HEK293 (cell line): ENCODE results near the gene PTX4.

Source experiments
- CTCF ChIA-PET: fragments of 350-600 bp; formaldehyde crosslinking; extraction: SDS; loops from one replicate; lab custom pipeline; 2021; ENCODE audit warnings: antibody characterized with exemption; lab: Yijun Ruan, JAX
- POLR2A ChIA-PET: fragments of 300-600 bp; formaldehyde crosslinking; extraction: SDS; loops from one replicate; lab custom pipeline; 2020; ENCODE audit warnings: antibody characterized with exemption, inconsistent platforms; lab: Yijun Ruan, JAX
- H3K27ac ChIP-seq: fragments of 200-500 bp; sonication (Bioruptor generic); 2 replicates; pipeline ENCODE4 v1.5.1; 2014; ENCODE audit warnings: low read depth, low read length, control low read depth, inconsistent platforms; ENCODE audit errors: extremely low read depth
- H3K36me3 ChIP-seq, 2 experiments: fragments of 200-500 bp in 1 of 2; sonication (Bioruptor generic) in 1 of 2; 1 replicate in 1 of 2; 2 replicates in 1 of 2; pipeline ENCODE4 v1.5.1; 2014 to 2017; ENCODE audit warnings: inconsistent platforms in 2 of 2, low read length in 2 of 2; ENCODE audit not compliant: control insufficient read depth in 2 of 2, insufficient read depth in 1 of 2
- H3K4me1 ChIP-seq: fragments of 200-500 bp; sonication (Bioruptor generic); 2 replicates; pipeline ENCODE4 v1.5.1; 2014; ENCODE audit warnings: mild to moderate bottlenecking, low read length, inconsistent platforms; ENCODE audit not compliant: control insufficient read depth, insufficient read depth
- H3K4me3 ChIP-seq: 2 replicates; pipeline ENCODE4 v1.5.1; 2011; ENCODE audit warnings: low read depth, mild to moderate bottlenecking, control low read depth, low read length, moderate library complexity
- H3K9me3 ChIP-seq: fragments of 200-500 bp; sonication (Bioruptor generic); 2 replicates; pipeline ENCODE4 v1.5.1; 2014; ENCODE audit warnings: low read depth, low read length, inconsistent platforms; ENCODE audit not compliant: control insufficient read depth, insufficient read depth
- BCL11B ChIP-seq: fragments of 450-650 bp; formaldehyde crosslinking; IDR thresholded peaks from 2 replicates; pipeline ENCODE4 v1.5.1; 2016; ENCODE audit warnings: low read depth, missing biosample characterization, missing genetic modification characterization
- HOXA7 ChIP-seq: sonication (generic); formaldehyde crosslinking; IDR thresholded peaks from 2 replicates; pipeline ENCODE4 v1.8.1; 2022; ENCODE audit warnings: missing genetic modification reagents, borderline replicate concordance
- MEIS1 ChIP-seq: sonication (generic); formaldehyde crosslinking; IDR thresholded peaks from 2 replicates; pipeline ENCODE4 v1.8.1; 2022; ENCODE audit warnings: missing genetic modification reagents, mild to moderate bottlenecking, borderline replicate concordance
- MYNN ChIP-seq: fragments of 450-650 bp; formaldehyde crosslinking; IDR thresholded peaks from 2 replicates; pipeline ENCODE4 v1.5.1; 2016; ENCODE audit warnings: missing biosample characterization, missing genetic modification characterization, borderline replicate concordance
- PRDM6 ChIP-seq: fragments of 450-650 bp; formaldehyde crosslinking; IDR thresholded peaks from 2 replicates; pipeline ENCODE4 v1.5.1; 2017; ENCODE audit warnings: missing biosample characterization, missing genetic modification characterization
- SETDB1 ChIP-seq: IDR thresholded peaks from one replicate; pipeline ENCODE4 v1.6.1; 2017; ENCODE audit warnings: mild to moderate bottlenecking, low read length, moderate library complexity, mixed read lengths; ENCODE audit not compliant: insufficient read length
- ZBTB21 ChIP-seq: fragments of 450-650 bp; formaldehyde crosslinking; IDR thresholded peaks from 2 replicates; pipeline ENCODE4 v1.5.1; 2017; ENCODE audit warnings: missing biosample characterization, missing genetic modification characterization
- ZBTB8A ChIP-seq: fragments of 450-650 bp; formaldehyde crosslinking; IDR thresholded peaks from 2 replicates; pipeline ENCODE4 v1.5.1; 2016; ENCODE audit warnings: missing biosample characterization, missing genetic modification characterization
- ZFHX2 ChIP-seq: fragments of 450-650 bp; formaldehyde crosslinking; conservative IDR thresholded peaks from 2 replicates; pipeline ENCODE4 v1.5.1; 2016; ENCODE audit warnings: missing biosample characterization, missing genetic modification characterization
- ZFP3 ChIP-seq: fragments of 450-650 bp; formaldehyde crosslinking; IDR thresholded peaks from 2 replicates; pipeline ENCODE4 v1.5.1; 2016; ENCODE audit warnings: low read depth, missing biosample characterization, missing genetic modification characterization
- ZNF132 ChIP-seq: fragments of 450-650 bp; formaldehyde crosslinking; IDR thresholded peaks from 2 replicates; pipeline ENCODE4 v1.5.1; 2017; ENCODE audit warnings: missing biosample characterization, missing genetic modification characterization, borderline replicate concordance
- ZNF138 ChIP-seq: fragments of 450-650 bp; formaldehyde crosslinking; IDR thresholded peaks from 2 replicates; pipeline ENCODE4 v1.5.1; 2016; ENCODE audit warnings: missing biosample characterization, missing genetic modification characterization, borderline replicate concordance
- ZNF223 ChIP-seq: fragments of 450-650 bp; formaldehyde crosslinking; IDR thresholded peaks from 2 replicates; pipeline ENCODE4 v1.5.1; 2016; ENCODE audit warnings: missing biosample characterization, missing genetic modification characterization
- ZNF239 ChIP-seq: fragments of 450-650 bp; formaldehyde crosslinking; IDR thresholded peaks from 2 replicates; pipeline ENCODE4 v1.5.1; 2016; ENCODE audit warnings: missing biosample characterization, missing genetic modification characterization
- ZNF302 ChIP-seq: fragments of 450-650 bp; formaldehyde crosslinking; IDR thresholded peaks from 2 replicates; pipeline ENCODE4 v1.5.1; 2016; ENCODE audit warnings: missing biosample characterization, missing genetic modification characterization, low read depth
- ZNF433 ChIP-seq: fragments of 450-650 bp; formaldehyde crosslinking; IDR thresholded peaks from 2 replicates; pipeline ENCODE4 v1.5.1; 2016; ENCODE audit warnings: missing biosample characterization, missing genetic modification characterization, low read depth
- ZNF501 ChIP-seq: fragments of 450-650 bp; formaldehyde crosslinking; IDR thresholded peaks from 2 replicates; pipeline ENCODE4 v1.5.1; 2016; ENCODE audit warnings: missing biosample characterization, missing genetic modification characterization
- ZNF571 ChIP-seq: fragments of 450-650 bp; formaldehyde crosslinking; IDR thresholded peaks from 2 replicates; pipeline ENCODE4 v1.5.0; 2017; ENCODE audit warnings: missing biosample characterization, missing genetic modification characterization
- ZNF600 ChIP-seq: fragments of 450-650 bp; formaldehyde crosslinking; IDR thresholded peaks from 2 replicates; pipeline ENCODE4 v1.5.1; 2016; ENCODE audit warnings: missing biosample characterization, missing genetic modification characterization
- ZNF670 ChIP-seq: fragments of 450-650 bp; formaldehyde crosslinking; IDR thresholded peaks from 2 replicates; pipeline ENCODE4 v1.5.1; 2016; ENCODE audit warnings: missing biosample characterization, missing genetic modification characterization, low read depth
- ZNF677 ChIP-seq: fragments of 450-650 bp; IDR thresholded peaks from 2 replicates; pipeline ENCODE4 v1.5.0; 2018; ENCODE audit warnings: missing biosample characterization, mild to moderate bottlenecking, missing genetic modification characterization, moderate library complexity
- ZNF704 ChIP-seq: fragments of 450-650 bp; formaldehyde crosslinking; IDR thresholded peaks from 2 replicates; pipeline ENCODE4 v1.5.1; 2016; ENCODE audit warnings: missing biosample characterization, missing genetic modification characterization
- ZNF747 ChIP-seq: fragments of 450-650 bp; formaldehyde crosslinking; IDR thresholded peaks from 2 replicates; pipeline ENCODE4 v1.5.1; 2016; ENCODE audit warnings: missing biosample characterization, missing genetic modification characterization
- ZNF837 ChIP-seq: fragments of 450-650 bp; formaldehyde crosslinking; IDR thresholded peaks from 2 replicates; pipeline ENCODE4 v1.5.1; 2016; ENCODE audit warnings: missing biosample characterization, missing genetic modification characterization
- TF ChIP-seq, protein P1 (sequence below): fragments of 450-650 bp; formaldehyde crosslinking; IDR thresholded peaks from 2 replicates; pipeline ENCODE4 v1.5.1; 2016; ENCODE audit warnings: missing biosample characterization, missing genetic modification characterization, borderline replicate concordance
- TF ChIP-seq, protein P2 (sequence below): fragments of 450-650 bp; formaldehyde crosslinking; conservative IDR thresholded peaks from 2 replicates; pipeline ENCODE4 v1.5.1; 2016; ENCODE audit warnings: low read depth, missing biosample characterization, missing genetic modification characterization

Gene PTX4

GRCh38 chr16:1486551-1487390, 2.0 kb downstream of the PTX4 start:
- Histone ChIP-seq H3K36me3 (no peaks in the 10 kb centered on the region), H3K27ac (no peak overlapping the region), H3K4me1 (no peaks in the 10 kb centered on the region), H3K9me3 (no peaks in the 10 kb centered on the region), H3K4me3 (no peak overlapping the region)
- POLR2A ChIA-PET: interaction anchor here (1.1 kb wide), 1 partner anchor 9 kb away, joined by 3 read pairs; no protein-coding TSS in a partner anchor
- CTCF ChIA-PET: no interaction called here
- no peak for TF ChIP-seq ZNF302 (tag by site-specific recombination)
- no peak for TF ChIP-seq ZNF670 (tag by site-specific recombination)
- TF ChIP-seq MEIS1: no peak
- TF ChIP-seq ZNF747 (tag by site-specific recombination): no peak
- no peak for TF ChIP-seq ZNF138 (tag by site-specific recombination)
- TF ChIP-seq ZNF501: no peak
- no peak for TF ChIP-seq BCL11B (tag by site-specific recombination)
- TF ChIP-seq ZNF571 (tag by site-specific recombination): no peak
- TF ChIP-seq HOXA7: no peak
- no peak for TF ChIP-seq ZNF223 (tag by site-specific recombination)
- TF ChIP-seq ZNF837 (tag by site-specific recombination): no peak
- TF ChIP-seq ZNF704: no peak
- no peak for TF ChIP-seq ZNF600 (tag by site-specific recombination)
- no peak for TF ChIP-seq ZNF677 (tag by site-specific recombination)
- no peak for TF ChIP-seq ZFP3 (tag by site-specific recombination)
- TF ChIP-seq ZNF433 (tag by site-specific recombination): no peak
- TF ChIP-seq ZBTB21 (tag by site-specific recombination): no peak
- no peak for TF ChIP-seq ZFHX2 (tag by site-specific recombination)

DNA sequence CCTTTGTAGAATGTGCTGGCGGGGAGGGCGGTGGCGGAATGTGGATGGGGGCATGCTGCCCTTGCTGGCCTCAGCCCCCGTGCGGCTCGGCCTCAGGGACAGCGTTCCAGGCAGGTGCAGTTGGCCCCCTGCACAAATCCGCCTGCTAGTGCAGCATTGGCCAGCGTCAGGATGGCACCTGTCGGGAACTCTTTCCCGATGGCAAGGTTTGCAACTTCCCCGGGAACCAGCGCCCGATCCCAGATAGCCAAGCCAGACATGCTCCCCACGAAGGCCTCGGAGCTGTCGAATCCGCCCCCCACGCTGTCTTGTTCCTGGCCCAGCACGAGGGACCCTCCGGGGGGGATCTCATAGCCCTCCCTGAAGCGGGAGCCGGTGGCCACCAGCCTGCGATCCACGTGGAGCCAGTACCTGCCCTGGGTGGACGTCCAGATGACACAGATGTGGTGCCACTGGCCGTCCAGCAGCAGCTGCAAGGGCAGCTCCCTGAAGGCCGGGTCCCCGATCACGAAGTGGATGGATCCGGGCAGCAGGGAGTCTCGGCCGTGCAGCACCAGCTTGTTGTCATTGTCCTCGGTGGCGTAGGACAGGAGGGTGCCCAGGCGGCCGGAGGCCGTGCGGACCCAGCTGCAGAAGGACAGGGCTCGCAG, 2.8 kb downstream of the PTX4 start:
- H3K9me3 ChIP-seq: no peaks in the 10 kb centered on the region
- H3K4me3 ChIP-seq: no peak overlapping the region
- no peaks in the 10 kb centered on the region for H3K4me1 ChIP-seq
- POLR2A ChIA-PET: no interaction called here
- TF ChIP-seq ZNF132 (tag by site-specific recombination) (no peak), ZNF239 (tag by site-specific recombination) (no peak), PRDM6 (tag by site-specific recombination) (no peak), ZBTB8A (no peak), SETDB1 (no peak), MYNN (tag by site-specific recombination) (no peak)
- TF ChIP-seq, protein P1, sequence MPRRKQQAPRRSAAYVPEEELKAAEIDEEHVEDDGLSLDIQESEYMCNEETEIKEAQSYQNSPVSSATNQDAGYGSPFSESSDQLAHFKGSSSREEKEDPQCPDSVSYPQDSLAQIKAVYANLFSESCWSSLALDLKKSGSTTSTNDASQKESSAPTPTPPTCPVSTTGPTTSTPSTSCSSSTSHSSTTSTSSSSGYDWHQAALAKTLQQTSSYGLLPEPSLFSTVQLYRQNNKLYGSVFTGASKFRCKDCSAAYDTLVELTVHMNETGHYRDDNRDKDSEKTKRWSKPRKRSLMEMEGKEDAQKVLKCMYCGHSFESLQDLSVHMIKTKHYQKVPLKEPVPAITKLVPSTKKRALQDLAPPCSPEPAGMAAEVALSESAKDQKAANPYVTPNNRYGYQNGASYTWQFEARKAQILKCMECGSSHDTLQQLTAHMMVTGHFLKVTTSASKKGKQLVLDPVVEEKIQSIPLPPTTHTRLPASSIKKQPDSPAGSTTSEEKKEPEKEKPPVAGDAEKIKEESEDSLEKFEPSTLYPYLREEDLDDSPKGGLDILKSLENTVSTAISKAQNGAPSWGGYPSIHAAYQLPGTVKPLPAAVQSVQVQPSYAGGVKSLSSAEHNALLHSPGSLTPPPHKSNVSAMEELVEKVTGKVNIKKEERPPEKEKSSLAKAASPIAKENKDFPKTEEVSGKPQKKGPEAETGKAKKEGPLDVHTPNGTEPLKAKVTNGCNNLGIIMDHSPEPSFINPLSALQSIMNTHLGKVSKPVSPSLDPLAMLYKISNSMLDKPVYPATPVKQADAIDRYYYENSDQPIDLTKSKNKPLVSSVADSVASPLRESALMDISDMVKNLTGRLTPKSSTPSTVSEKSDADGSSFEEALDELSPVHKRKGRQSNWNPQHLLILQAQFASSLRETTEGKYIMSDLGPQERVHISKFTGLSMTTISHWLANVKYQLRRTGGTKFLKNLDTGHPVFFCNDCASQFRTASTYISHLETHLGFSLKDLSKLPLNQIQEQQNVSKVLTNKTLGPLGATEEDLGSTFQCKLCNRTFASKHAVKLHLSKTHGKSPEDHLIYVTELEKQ (tag by site-specific recombination): no peak
- TF ChIP-seq, protein P2, sequence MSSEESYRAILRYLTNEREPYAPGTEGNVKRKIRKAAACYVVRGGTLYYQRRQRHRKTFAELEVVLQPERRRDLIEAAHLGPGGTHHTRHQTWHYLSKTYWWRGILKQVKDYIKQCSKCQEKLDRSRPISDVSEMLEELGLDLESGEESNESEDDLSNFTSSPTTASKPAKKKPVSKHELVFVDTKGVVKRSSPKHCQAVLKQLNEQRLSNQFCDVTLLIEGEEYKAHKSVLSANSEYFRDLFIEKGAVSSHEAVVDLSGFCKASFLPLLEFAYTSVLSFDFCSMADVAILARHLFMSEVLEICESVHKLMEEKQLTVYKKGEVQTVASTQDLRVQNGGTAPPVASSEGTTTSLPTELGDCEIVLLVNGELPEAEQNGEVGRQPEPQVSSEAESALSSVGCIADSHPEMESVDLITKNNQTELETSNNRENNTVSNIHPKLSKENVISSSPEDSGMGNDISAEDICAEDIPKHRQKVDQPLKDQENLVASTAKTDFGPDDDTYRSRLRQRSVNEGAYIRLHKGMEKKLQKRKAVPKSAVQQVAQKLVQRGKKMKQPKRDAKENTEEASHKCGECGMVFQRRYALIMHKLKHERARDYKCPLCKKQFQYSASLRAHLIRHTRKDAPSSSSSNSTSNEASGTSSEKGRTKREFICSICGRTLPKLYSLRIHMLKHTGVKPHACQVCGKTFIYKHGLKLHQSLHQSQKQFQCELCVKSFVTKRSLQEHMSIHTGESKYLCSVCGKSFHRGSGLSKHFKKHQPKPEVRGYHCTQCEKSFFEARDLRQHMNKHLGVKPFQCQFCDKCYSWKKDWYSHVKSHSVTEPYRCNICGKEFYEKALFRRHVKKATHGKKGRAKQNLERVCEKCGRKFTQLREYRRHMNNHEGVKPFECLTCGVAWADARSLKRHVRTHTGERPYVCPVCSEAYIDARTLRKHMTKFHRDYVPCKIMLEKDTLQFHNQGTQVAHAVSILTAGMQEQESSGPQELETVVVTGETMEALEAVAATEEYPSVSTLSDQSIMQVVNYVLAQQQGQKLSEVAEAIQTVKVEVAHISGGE (tag by site-specific recombination): no peak
- H3K27ac ChIP-seq: no peak overlapping the region
- H3K36me3 ChIP-seq: no peaks in the 10 kb centered on the region
- CTCF ChIA-PET: no interaction called here
